ENCODE measurements around the gene NLRC5.
A peak's percentile ranks its signal among the peaks of the same experiment; 100 is the strongest.
"Not testable (repeated sequence)": the region's sequence is repeated elsewhere in the genome, so short reads cannot be mapped to it uniquely, and the experiment has no call there.

The NLRC5 gene

GRCh38 chr16:56988161-56988947 lies 1.0 kb upstream of the NLRC5 start:
- peak overlapping the region; percentile 96 for H3K4me3 ChIP-seq (ENCODE audit: low read depth, low read length)
- DNase-seq (ENCODE audit: low read depth) = no peak

GRCh38 chr16:56989988-56990387 lies 631 bp downstream of the NLRC5 start:
- no peak for TF ChIP-seq CTCF (IDR thresholded peaks at IDR 0.05; ENCODE audit: insufficient read depth, low read depth, low read length, missing control alignments)
- peak overlapping the region; percentile 96 for H3K4me3 ChIP-seq (ENCODE audit: low read depth, low read length)
- no peak for DNase-seq (ENCODE audit: low read depth)

More at GRCh38 chr16:56988161-56988947, 1.0 kb upstream of the NLRC5 start:
- no peak for TF ChIP-seq CTCF (IDR thresholded peaks at IDR 0.05; ENCODE audit: insufficient read depth, low read depth, low read length, missing control alignments)

- no peak for TF ChIP-seq CTCF (IDR thresholded peaks at IDR 0.05; ENCODE audit: insufficient read depth, low read depth, low read length, missing control alignments)
- peak overlapping the region; percentile 96 for H3K4me3 ChIP-seq (ENCODE audit: low read depth, low read length)
Measured at GRCh38 chr16:56990407-56991286, 1.3 kb downstream of the NLRC5 start.

GRCh38 chr16:56992431-56992830 lies 3.1 kb downstream of the NLRC5 start:
- H3K4me3 ChIP-seq (ENCODE audit: low read depth, low read length); DNase-seq (ENCODE audit: low read depth): not testable (repeated sequence)

More at GRCh38 chr16:56990407-56991286, 1.3 kb downstream of the NLRC5 start:
- DNase-seq (ENCODE audit: low read depth) = peak; percentile 63

- no peak for TF ChIP-seq CTCF (IDR thresholded peaks at IDR 0.05; ENCODE audit: insufficient read depth, low read depth, low read length, missing control alignments)
- no peak for DNase-seq (ENCODE audit: low read depth)
- H3K4me3 ChIP-seq (ENCODE audit: low read depth, low read length) = no peak overlapping the region
Measured at GRCh38 chr16:56993204-56993603, 3.8 kb downstream of the NLRC5 start.

- no peak for TF ChIP-seq CTCF (IDR thresholded peaks at IDR 0.05; ENCODE audit: insufficient read depth, low read depth, low read length, missing control alignments)
- no peak overlapping the region for H3K4me3 ChIP-seq (ENCODE audit: low read depth, low read length)
- no peak for DNase-seq (ENCODE audit: low read depth)
Measured at GRCh38 chr16:56994311-56994710, 5.0 kb downstream of the NLRC5 start.

- TF ChIP-seq CTCF (IDR thresholded peaks at IDR 0.05; ENCODE audit: insufficient read depth, low read depth, low read length, missing control alignments) = no peak
- no peak for DNase-seq (ENCODE audit: low read depth)
- no peak overlapping the region for H3K4me3 ChIP-seq (ENCODE audit: low read depth, low read length)
Measured at GRCh38 chr16:56995136-56995805, 5.9 kb downstream of the NLRC5 start.
